ENCODE results near the gene FOXO3.

The FOXO3 gene

GRCh38 chr6:108581237-108581931 lies 20.7 kb downstream of the FOXO3 start:
- Histone ChIP-seq H3K9me3 (ENCODE audit: severe bottlenecking) (no peaks in the 10 kb centered on the region), H3K36me3 (0 out of 2 replicates have a peak, but pooled peaks cover 2% of the 10 kb centered on the region), H3K4me3 (ENCODE audit: low read depth, low read length) (no peak overlapping the region), H3K27ac (no peak overlapping the region), H3K27me3 (ENCODE audit: insufficient read depth, low read depth, severe bottlenecking) (no peaks in the 10 kb centered on the region)
- TF ChIP-seq CTCF (IDR thresholded peaks at IDR 0.05; ENCODE audit: low read depth, low read length): no peak
- no peak for DNase-seq

GRCh38 chr6:108581932-108582475 lies 21.3 kb downstream of the FOXO3 start:
- no peaks in the 10 kb centered on the region for H3K9me3 ChIP-seq (ENCODE audit: severe bottlenecking)
- H3K27me3 ChIP-seq (ENCODE audit: insufficient read depth, low read depth, severe bottlenecking): no peaks in the 10 kb centered on the region
- H3K36me3 ChIP-seq: 0 out of 2 replicates have a peak, but pooled peaks cover 2% of the 10 kb centered on the region
- no peak overlapping the region for H3K27ac ChIP-seq
- no peak for DNase-seq
- no peak overlapping the region for H3K4me3 ChIP-seq (ENCODE audit: low read depth, low read length)
- TF ChIP-seq CTCF (IDR thresholded peaks at IDR 0.05; ENCODE audit: low read depth, low read length): no peak

GRCh38 chr6:108582618-108583017 lies 21.9 kb downstream of the FOXO3 start:
- Histone ChIP-seq H3K9me3 (ENCODE audit: severe bottlenecking) (no peaks in the 10 kb centered on the region), H3K27me3 (ENCODE audit: insufficient read depth, low read depth, severe bottlenecking) (no peaks in the 10 kb centered on the region), H3K27ac (no peak overlapping the region), H3K36me3 (0 out of 2 replicates have a peak, but pooled peaks cover 2% of the 10 kb centered on the region), H3K4me3 (ENCODE audit: low read depth, low read length) (no peak overlapping the region)
- no peak for TF ChIP-seq CTCF (IDR thresholded peaks at IDR 0.05; ENCODE audit: low read depth, low read length)
- DNase-seq: no peak

- Histone ChIP-seq H3K27me3 (ENCODE audit: insufficient read depth, low read depth, severe bottlenecking) (no peaks in the 10 kb centered on the region), H3K4me3 (ENCODE audit: low read depth, low read length) (no peak overlapping the region), H3K36me3 (no peaks in the 10 kb centered on the region), H3K27ac (no peak overlapping the region), H3K9me3 (ENCODE audit: severe bottlenecking) (no peaks in the 10 kb centered on the region)
- no peak for DNase-seq
- no peak for TF ChIP-seq CTCF (IDR thresholded peaks at IDR 0.05; ENCODE audit: low read depth, low read length)
These were observed 23.6 kb downstream of the FOXO3 start for GRCh38 chr6:108584323-108584722.

- no peak for DNase-seq
- Histone ChIP-seq H3K9me3 (ENCODE audit: severe bottlenecking) (no peaks in the 10 kb centered on the region), H3K27me3 (ENCODE audit: insufficient read depth, low read depth, severe bottlenecking) (no peaks in the 10 kb centered on the region), H3K27ac (no peak overlapping the region), H3K36me3 (no peaks in the 10 kb centered on the region), H3K4me3 (ENCODE audit: low read depth, low read length) (no peak overlapping the region)
- TF ChIP-seq CTCF (IDR thresholded peaks at IDR 0.05; ENCODE audit: low read depth, low read length): no peak
These were observed 24.6 kb downstream of the FOXO3 start for GRCh38 chr6:108585359-108585758.
